ENCODE measurements around the gene HRH4. TPM values are rescaled to one million over a fixed set of nuclear protein-coding genes. Genes with fewer than 3 reads are reported as not detected.

Gene HRH4
- polyA plus RNA-seq, 1 donor (not counting 4 experiments of a cell fraction or from before 2014, with no cell fraction given), result 0.03 TPM

DNA sequence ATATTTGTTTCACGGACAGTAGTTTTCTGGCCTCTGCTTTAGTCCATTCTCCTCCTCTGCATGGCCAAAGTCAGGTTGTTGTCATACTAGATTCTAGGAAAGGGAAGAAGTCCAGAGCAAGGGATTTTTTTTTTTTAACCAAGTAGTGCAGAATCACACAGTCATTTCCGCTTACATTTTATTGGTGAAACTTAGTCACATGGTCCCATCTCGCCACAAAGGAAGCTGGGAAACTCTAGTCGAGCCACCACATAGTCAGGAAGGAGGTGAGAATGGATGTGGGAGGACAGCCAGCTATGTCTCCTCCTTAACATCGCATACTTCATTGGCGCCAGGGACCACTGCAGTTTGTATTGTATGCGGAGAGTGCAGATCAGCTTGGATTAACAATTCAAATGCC is 10.4 kb downstream of the HRH4 start:
- no peak for TF ChIP-seq EZH2 (IDR thresholded peaks at IDR 0.05; ENCODE audit: low read length)
- TF ChIP-seq, protein P1, sequence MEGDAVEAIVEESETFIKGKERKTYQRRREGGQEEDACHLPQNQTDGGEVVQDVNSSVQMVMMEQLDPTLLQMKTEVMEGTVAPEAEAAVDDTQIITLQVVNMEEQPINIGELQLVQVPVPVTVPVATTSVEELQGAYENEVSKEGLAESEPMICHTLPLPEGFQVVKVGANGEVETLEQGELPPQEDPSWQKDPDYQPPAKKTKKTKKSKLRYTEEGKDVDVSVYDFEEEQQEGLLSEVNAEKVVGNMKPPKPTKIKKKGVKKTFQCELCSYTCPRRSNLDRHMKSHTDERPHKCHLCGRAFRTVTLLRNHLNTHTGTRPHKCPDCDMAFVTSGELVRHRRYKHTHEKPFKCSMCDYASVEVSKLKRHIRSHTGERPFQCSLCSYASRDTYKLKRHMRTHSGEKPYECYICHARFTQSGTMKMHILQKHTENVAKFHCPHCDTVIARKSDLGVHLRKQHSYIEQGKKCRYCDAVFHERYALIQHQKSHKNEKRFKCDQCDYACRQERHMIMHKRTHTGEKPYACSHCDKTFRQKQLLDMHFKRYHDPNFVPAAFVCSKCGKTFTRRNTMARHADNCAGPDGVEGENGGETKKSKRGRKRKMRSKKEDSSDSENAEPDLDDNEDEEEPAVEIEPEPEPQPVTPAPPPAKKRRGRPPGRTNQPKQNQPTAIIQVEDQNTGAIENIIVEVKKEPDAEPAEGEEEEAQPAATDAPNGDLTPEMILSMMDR (optimal IDR thresholded peaks at IDR 0.05 in 1 of 3, IDR thresholded peaks at IDR 0.05 in 1 of 3, conservative IDR thresholded peaks at IDR 0.05 in 1 of 3; ENCODE audit: extremely low read depth in 1 of 3, insufficient read depth in 2 of 3, low read length in 3 of 3), result no peak
- Histone ChIP-seq H2AFZ (ENCODE audit: control insufficient read depth, low read length) (no peak overlapping the region), H3K9me3 (ENCODE audit: control insufficient read depth, low read depth, low read length) (no peaks in the 10 kb centered on the region), H3K79me2 (ENCODE audit: control insufficient read depth, insufficient read depth, low read length) (no peaks in the 10 kb centered on the region), H3K9me1 (ENCODE audit: control insufficient read depth, extremely low read depth, insufficient read depth, low read length) (no peaks in the 10 kb centered on the region), H3K27me3 (ENCODE audit: control insufficient read depth, extremely low read depth, insufficient read depth, low read length) (no peaks in the 10 kb centered on the region), H3K4me1 (ENCODE audit: control insufficient read depth, extremely low read depth, insufficient read depth, low read length) (no peaks in the 10 kb centered on the region), H3K9ac (ENCODE audit: control insufficient read depth, extremely low read depth, insufficient read depth, low read length) (no peak overlapping the region), H3K4me2 (ENCODE audit: control insufficient read depth, extremely low read depth, insufficient read depth, low read depth, low read length) (no peak overlapping the region), H4K20me1 (ENCODE audit: control insufficient read depth, extremely low read depth, insufficient read depth, low read length) (no peaks in the 10 kb centered on the region), H3K36me3 (ENCODE audit: control insufficient read depth in 2 of 2, extremely low read depth in 1 of 2, insufficient read depth in 2 of 2, low read length in 2 of 2) (no peaks in the 10 kb centered on the region), H3K4me3 (ENCODE audit: control insufficient read depth in 2 of 3, extremely low read depth in 1 of 3, insufficient read depth in 2 of 3, low read depth in 1 of 3, low read length in 3 of 3) (no peak overlapping the region), H3K27ac (ENCODE audit: control insufficient read depth, insufficient read depth, low read length) (no peak overlapping the region)
- FAIRE-seq, result no peak
- dilution Hi-C loops (cut with MboI; ENCODE audit: extremely low pct_ligation_motif_present, low sequenced_read_pairs), result no loop called here
- DNase-seq (ENCODE audit: low read depth, low spot score), result no peak

DNA sequence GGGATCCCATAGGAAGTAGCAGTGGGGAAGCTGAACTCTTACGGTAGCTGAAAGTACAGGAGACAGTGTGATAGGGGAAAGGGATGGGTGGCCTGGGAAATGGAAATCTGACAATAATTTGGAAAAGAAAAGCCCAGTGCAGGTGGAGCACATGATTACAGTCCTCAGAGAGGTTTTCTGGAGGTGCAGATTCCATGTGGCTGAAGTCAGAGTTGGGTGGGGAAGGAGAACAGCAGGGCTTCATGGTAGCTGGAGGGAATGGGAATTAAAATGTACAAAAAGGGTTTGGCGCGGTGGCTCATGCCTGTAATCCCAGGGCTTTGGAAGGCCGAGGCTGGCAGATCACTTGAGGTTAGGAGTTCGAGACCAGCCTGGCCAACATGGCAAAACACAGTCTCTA is 12.2 kb downstream of the HRH4 start:
- Histone ChIP-seq H3K4me1 (ENCODE audit: control insufficient read depth, extremely low read depth, insufficient read depth, low read length) (no peaks in the 10 kb centered on the region), H3K9ac (ENCODE audit: control insufficient read depth, extremely low read depth, insufficient read depth, low read length) (no peak overlapping the region), H2AFZ (ENCODE audit: control insufficient read depth, low read length) (no peak overlapping the region), H3K79me2 (ENCODE audit: control insufficient read depth, insufficient read depth, low read length) (no peaks in the 10 kb centered on the region), H3K9me3 (ENCODE audit: control insufficient read depth, low read depth, low read length) (no peaks in the 10 kb centered on the region), H3K27ac (ENCODE audit: control insufficient read depth, insufficient read depth, low read length) (no peak overlapping the region), H3K27me3 (ENCODE audit: control insufficient read depth, extremely low read depth, insufficient read depth, low read length) (no peaks in the 10 kb centered on the region), H3K4me3 (ENCODE audit: control insufficient read depth in 2 of 3, extremely low read depth in 1 of 3, insufficient read depth in 2 of 3, low read depth in 1 of 3, low read length in 3 of 3) (no peak overlapping the region), H3K36me3 (ENCODE audit: control insufficient read depth in 2 of 2, extremely low read depth in 1 of 2, insufficient read depth in 2 of 2, low read length in 2 of 2) (no peaks in the 10 kb centered on the region), H3K4me2 (ENCODE audit: control insufficient read depth, extremely low read depth, insufficient read depth, low read depth, low read length) (no peak overlapping the region), H3K9me1 (ENCODE audit: control insufficient read depth, extremely low read depth, insufficient read depth, low read length) (no peaks in the 10 kb centered on the region), H4K20me1 (ENCODE audit: control insufficient read depth, extremely low read depth, insufficient read depth, low read length) (no peaks in the 10 kb centered on the region)
- dilution Hi-C loops (cut with MboI; ENCODE audit: extremely low pct_ligation_motif_present, low sequenced_read_pairs), result no loop called here
- TF ChIP-seq EZH2 (IDR thresholded peaks at IDR 0.05; ENCODE audit: low read length), result no peak
- TF ChIP-seq, protein P1 (optimal IDR thresholded peaks at IDR 0.05 in 1 of 3, IDR thresholded peaks at IDR 0.05 in 1 of 3, conservative IDR thresholded peaks at IDR 0.05 in 1 of 3; ENCODE audit: extremely low read depth in 1 of 3, insufficient read depth in 2 of 3, low read length in 3 of 3), result no peak
- FAIRE-seq, result no peak
- DNase-seq (ENCODE audit: low read depth, low spot score), result no peak

Measured in keratinocyte (primary cell).